ENCODE measurements around the gene RMC1. TPM values are rescaled to one million over a fixed set of nuclear protein-coding genes. Genes with fewer than 3 reads are reported as not detected.
"Not testable (repeated sequence)": the region's sequence is repeated elsewhere in the genome, so short reads cannot be mapped to it uniquely, and the experiment has no call there.

RMC1 gene
- total RNA-seq, 1 donor from 2014 or later, result 29.0 TPM

DNA sequence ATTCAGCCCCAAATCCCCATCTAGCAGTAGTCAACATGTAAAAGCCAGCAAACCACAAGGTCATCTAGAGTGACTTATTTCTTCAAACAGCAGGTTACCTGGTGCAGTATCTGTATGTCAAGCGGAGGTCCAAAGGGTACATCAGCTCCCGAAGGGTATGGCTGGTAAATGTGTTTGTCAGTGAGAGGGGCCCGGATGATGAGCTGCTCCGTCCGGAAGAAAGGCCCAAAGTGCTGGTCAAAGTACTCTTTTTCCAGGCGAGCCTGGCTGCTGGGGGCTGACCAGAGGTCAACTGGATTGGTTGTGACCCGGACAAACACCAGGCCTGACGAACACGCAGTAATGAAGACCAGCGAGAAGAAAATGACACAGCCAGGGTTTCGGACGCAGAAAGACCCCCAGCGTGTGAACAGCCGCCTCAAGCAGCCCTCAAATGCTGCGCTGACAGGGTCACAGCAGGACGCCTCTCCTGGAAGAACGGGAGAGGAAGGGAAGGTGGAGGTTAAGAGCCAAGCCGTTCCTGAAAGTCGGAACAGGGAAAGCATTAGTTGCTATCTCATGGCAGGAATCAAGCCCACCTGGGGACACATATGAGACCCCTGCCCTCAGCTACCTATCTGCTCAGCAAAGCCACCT is 53.0 kb downstream of the RMC1 start:
- no peak for DNase-seq (ENCODE audit: low spot score)

DNA sequence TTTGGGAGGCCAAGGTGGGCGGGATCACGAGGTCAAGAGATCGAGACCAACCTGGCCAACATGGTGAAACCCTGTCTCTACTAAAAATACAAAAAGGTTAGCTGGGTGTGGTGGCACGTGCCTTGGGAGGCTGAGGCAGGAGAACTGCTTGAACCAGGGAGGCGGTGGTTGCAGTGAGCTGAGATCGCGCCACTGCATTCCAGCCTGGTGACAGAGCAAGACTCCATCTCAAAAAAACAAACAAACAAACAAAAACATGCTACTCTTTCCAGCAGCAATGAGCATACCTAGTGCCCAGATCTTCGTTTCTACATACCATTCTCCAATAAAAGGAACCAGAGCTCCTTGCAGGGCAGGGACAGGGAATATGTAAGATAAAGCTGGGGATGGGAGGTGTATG is 54.2 kb downstream of the RMC1 start:
- not testable (repeated sequence) for DNase-seq (ENCODE audit: low spot score)

DNA sequence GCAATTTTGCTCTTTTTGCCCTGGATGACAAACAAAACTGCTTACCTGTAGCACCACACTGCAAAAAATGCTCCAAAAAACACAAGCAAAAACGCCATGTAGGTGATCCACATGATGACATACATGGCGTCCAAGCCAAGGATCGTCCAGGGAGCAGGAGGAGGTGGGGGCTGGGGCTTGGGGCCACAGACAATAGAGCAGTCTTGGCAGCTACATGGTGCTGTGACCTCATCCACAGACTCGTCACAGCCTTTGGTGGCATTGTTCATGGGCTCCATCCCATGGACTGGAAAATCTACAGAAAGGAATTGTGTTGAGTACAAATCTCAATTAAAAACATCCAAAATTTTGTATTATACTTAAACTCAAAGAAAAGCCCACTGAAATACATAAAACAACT is 56.9 kb downstream of the RMC1 start:
- DNase-seq (ENCODE audit: low spot score), result no peak

DNA sequence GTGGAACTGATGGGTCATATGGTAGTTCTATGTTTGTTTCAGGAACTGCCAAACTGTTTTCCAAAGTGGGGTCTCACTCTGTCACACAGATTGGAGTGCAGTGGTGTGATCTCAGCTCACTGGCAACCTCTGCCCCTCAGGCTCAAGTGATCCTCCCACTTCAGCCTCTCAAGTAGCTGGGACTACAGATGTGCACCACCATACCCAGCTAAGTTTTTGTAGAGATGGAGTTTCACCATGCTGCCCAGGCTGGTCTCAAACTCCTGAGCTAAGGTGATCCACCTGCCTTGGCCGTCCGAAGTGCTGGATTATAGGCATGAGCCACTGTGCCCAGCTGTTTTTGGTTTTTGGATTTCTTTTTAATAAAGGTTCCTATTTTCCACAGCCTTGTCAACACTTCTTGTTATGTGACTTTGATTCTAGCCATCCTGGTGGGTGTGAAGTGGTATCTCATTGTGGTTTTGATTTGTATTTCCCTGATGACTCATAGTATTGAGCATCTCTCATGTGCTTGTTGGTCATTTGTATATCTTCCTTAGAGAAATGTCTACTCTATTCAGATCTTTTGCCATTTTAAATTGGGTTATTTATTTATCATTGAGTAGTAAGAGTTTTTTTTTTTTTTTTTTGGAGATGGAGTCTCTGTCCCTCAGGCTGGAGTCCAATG is 60.2 kb downstream of the RMC1 start:
- no peak for DNase-seq (ENCODE audit: low spot score)

DNA sequence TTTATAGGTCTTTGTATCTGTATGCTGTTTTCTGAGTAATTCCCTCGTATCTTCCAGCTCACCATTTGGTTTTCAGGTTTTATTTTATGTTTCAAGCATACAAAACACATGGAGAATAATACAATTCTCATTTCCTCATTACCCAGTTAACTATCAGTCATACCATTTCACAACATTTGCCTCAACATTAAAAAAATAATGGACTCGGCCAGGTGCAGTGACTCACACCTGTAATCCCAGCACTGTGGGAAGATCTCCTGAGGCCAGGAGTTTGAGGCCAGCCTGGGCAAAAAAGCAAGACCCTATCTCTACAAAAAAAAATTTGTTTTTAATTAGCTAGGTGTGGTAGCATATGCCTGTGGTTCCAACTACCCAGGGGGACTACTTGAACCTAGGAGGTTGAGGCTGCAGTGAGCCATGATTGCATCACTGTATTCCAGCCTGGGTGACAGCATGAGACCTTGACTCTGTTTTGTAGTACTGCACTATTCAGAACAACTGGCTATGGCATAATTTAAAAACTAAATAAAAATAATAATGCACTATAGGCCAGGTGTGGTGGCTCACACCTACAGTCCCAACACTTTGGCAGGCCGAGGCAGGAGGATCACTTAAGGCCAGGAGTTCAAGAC is 62.7 kb downstream of the RMC1 start:
- DNase-seq (ENCODE audit: low spot score), result no peak

DNA sequence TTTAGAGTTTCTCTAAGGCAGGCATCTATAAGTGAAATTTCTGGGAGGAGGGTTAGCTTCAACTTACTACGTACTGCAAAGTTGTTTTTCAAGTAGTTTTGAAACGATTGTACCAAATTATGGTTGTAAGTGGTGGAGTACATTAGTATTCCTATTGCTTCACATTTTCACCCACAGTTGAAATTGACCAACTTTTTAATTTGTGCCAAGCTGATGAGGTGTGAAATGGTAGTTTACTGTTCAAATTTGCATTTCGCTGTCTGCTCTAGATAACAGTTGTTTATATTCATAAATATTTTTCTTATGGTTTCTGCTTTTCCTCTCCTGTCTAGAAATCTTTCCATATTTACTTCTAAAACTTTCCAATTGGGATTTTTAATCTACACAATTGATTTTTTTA is 64.4 kb downstream of the RMC1 start:
- no peak for DNase-seq (ENCODE audit: low spot score)

DNA sequence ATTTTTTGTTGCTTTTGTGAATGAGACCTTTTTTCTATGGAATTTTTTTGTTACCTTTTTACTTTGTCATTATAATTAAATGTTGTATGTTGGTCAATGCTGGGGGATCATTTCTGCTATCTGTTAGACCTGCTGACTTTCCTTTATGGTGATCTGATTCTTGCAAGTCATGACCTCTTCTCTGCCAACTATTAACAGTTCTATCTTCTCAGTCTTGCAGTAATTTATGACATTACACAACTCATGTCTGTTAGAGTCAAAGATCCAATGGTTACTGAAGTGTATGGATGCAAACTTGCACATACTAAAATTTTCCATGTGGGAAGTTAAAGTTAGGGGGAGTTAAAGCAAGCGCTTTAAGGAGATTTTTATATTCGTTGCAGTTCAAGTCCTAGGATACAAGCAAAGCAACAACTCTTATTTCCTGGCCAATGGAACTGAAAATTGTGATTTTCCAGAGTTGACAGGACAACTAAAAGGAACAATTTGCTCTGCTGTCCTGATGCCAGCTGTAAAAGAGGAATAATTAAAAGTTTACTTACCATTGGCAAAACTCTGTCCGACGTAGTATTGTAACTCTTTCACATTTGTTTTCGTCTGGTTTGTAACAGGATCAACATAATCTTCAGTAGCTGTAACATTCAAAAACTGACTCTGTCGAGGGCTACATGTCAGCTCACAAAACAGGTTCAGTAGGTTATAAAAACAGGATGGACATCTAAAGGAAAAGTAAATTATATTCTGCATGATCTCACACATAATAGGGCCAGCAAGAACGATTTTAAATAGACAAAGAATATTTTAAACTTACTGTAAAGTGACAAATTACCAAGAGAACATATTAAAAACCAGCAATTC is 65.2 kb downstream of the RMC1 start:
- no peak for DNase-seq (ENCODE audit: low spot score)

DNA sequence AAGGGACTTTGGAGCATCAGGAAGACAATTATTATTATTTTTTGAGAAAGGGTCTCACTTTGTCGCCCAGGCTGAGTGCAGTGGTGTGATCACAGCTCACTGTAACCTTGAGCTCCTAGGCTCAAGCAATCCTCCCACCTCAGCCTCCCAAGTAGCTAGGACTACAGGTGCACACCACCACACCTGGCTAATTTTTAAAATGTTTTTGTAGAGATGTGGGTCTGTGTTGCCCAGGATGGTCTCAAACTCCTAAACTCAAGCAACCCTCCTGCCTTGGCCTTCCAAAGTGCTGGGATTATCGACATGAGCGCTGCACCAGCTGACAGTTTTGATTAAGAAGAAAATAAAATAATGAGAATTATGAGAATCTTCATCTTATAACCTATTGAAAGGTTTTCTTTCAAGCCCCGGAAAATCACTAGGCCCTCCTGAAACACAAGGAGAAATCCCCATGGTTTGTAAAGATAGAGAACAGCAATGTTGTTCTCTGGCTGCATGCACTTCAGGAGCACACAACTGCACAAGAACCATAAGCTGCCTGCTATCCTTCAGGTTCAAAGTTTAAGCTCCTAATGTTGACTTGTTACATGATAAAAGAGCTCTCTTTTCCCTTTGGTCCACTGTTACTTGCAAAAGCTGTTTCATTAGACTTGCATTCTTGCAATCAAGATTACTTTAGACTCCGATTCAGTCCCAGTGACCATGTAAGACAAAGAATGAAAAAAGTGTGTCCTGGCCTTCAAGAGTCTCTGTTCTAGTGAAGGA is 66.2 kb downstream of the RMC1 start:
- DNase-seq (ENCODE audit: low spot score), result no peak

DNA sequence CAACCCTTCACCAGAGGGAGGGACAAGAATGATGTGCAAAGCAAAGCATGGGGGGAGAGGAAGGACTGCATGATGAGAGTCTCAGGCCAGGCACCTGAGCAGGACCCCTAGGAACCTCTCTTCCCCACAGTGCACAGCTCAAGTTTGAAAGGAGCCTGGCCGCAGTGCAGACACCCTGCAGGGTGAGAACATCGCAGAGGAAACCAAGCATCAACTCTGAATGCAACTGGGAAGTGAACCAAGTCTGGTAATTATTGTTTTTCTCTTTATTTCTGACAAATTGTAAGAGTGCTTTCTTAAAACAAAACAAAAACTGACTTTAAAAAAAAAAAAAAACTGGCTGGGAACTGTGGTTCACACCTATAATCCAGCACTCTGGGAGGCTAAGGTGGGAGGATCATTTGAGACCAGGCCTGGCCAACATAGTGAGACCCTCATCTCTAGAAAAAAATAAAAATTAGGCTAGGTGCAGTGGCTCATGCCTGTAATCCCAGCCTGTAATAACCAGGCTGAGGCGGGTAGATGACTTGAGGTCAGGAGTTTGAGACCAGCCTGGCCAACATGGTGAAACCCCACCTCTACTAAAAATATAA is 67.7 kb downstream of the RMC1 start:
- no peak for DNase-seq (ENCODE audit: low spot score)

DNA sequence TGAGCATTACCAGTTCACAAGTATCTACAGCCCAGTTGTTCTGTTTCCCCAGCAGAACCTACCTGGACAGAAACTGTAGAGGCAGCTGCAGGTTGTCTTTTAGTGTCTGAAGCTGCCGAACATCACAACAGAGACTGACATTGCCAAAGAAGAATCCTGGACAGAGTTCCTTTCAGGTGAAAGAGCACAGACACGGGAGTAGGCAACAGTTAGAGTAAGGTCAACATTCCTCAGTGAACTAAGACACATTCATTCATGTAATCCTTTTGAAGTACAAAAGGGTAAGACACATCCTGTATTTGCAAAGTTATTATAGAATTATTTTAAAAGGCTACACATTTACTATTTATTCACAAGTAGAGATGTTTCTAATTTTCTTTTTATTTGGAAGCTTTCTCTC is 68.7 kb downstream of the RMC1 start:
- DNase-seq (ENCODE audit: low spot score), result no peak

DNA sequence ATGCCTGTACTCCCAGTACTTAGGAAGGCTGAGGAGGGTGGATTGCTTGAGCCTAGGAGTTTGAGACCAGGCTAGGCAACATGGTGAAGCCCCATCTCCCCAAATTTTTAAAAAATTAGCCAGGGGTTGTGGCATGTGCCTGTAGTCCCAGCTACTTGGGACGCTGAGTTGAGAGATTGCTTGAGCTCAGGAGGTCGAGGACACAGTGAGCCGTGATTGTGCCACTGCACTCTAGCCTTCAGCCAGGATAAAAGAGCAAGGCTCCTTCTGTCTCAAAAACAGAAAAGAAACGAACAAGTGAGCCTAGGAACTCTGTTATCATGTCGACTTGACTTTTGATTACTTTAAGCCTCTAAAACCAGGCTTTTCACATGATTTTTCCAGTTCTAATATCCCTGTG is 69.3 kb downstream of the RMC1 start:
- DNase-seq (ENCODE audit: low spot score), result no peak

DNA sequence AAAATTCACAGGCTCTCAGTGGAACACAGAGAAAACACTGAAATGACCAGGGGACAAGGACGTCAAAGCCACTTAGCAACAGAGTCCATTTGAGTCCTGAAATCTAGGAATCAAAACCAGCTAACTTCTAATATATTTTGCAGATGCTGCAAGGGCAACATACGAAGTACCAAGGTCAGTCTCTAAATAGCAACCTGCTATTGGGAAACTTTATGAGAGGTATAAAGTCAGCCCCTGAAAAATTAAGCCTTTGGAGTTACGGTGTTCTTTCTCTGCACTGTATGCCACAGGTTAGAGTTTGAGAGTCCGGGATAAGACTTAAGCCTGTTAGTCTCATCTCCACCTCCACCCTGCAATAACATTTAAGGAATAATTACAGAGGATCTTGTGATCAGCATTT is 69.7 kb downstream of the RMC1 start:
- DNase-seq (ENCODE audit: low spot score), result no peak

DNA sequence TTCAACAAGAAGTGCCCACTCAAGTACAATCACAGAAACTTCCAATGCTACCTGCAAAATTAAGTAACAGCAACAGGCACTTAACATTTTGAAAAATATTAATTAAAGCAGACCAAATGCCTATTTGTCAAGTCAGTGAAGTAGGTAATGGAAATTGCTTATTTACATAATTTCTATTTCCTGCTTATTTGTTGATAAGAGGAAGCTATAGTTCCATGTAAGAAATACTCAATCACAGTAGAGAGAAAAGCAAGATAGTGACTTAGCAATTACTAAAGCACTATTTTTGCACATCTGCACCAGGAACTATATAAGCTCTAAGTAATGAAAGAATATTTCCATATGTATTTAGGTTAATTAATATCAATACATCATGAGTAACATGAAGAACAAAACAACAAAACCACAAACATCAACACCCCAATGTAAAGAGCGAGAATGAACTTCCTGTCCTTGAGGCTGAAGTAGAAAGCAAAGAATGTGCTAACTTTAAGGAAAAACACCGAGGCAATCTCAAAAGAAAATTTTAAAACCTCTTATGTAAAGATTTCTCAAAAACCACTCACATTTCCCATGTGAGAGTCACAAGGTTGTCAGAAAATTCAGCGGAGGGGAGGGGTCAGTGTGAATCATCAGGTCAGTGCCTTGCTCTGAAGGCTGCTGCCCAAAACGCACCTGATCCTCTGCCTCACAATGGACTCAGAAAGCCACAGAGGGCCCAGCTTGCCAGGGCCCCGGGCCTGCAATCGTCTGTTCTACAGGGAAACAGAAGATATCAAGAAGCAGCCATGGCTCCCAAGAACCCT is 70.5 kb downstream of the RMC1 start:
- DNase-seq (ENCODE audit: low spot score), result no peak

DNA sequence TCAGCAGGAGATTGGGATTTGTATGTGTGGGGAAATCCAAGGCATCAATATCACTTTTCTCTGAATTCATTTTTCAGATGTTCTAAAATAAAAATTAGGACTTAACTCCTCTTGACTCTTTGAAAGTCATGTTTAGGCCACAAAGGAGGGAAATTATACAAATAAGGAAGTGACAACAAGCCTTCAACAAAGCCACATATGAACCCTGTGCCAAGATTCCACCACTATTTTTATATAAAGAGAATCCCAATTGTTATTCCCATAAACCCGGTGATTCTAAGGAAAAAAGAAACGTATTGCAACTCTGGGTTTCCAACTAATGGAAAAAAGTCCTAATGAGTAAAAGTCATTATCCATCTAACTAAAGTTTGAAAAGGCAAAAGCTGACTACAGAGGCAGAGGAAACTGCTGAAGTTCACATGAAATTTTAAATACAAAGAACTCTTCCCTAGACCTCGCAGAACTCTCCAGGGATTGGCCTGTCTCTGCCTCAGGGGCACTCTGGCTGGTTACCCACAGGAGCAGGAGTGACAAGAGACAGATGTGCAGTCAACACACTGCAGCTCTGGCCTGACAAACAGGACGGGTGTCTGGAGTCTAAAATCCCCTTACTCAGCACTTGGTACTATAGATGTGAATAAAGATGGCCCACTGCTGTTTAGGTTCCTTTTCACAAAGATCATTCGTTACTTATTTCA is 71.4 kb downstream of the RMC1 start:
- no peak for DNase-seq (ENCODE audit: low spot score)

DNA sequence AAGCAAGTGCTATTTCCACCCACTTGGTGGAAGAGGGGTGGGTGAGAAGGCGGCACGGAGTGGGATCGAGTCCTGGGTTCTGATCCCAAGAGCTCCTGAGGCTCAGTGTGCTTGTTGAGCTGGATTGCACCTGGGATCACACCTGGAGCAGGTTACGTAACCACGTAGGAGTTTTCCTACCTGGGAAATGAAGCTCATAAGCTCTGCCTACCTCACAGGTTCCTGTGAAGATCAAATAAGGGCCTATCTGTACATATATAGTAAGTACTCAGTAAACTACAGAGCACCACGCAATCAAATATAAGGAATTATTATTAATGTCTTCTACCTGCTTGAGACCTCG is 72.0 kb downstream of the RMC1 start:
- no peak for DNase-seq (ENCODE audit: low spot score)

DNA sequence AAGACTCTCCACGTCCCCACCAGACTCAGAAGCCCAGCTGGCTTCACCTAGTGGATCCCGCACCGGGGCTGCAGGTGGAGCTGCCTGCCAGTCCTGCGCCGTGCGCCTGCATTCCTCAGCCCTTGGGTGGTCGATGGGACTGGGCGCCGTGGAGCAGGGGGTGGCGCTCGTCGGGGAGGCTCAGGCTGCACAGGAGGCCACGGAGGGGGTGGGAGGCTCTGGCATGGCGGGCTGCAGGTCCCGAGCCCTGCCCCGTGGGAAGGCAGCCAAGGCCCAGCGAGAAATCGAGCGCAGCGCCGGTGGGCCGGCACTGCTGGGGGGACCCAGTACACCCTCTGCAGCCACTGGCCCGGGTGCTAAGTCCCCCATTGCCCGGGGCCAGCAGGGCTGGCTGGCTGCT is 74.2 kb downstream of the RMC1 start:
- not testable (repeated sequence) for DNase-seq (ENCODE audit: low spot score)

DNA sequence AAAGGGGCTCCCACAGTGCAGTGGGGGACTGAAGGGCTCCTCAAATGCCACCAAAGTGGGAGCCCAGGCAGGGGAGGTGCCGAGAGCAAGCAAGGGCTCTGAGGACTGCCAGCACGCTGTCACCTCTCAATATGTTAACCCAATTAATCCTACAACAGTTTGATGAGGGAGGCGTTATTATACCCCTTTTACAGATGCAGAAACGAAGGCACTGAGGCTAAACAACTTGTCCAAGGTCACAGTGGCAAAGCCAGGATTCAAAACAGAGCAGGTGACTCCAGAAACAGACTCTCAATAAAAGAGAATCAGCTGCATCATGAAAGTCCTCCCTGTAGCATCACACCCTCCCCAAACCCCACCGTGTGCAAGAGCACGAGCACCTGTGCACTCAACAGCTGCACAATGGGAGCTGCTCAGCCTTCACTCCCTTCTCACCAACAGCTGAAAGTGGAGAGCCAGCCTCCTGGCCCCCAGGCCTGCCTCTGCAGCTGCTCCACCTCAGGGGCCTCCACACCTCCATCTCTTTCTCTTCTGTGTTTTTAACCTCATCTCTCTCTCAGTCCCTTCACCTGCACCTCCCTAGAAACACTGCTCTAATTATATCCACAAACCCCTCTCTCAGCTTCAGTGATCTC is 74.9 kb downstream of the RMC1 start:
- no peak for DNase-seq (ENCODE audit: low spot score)

DNA sequence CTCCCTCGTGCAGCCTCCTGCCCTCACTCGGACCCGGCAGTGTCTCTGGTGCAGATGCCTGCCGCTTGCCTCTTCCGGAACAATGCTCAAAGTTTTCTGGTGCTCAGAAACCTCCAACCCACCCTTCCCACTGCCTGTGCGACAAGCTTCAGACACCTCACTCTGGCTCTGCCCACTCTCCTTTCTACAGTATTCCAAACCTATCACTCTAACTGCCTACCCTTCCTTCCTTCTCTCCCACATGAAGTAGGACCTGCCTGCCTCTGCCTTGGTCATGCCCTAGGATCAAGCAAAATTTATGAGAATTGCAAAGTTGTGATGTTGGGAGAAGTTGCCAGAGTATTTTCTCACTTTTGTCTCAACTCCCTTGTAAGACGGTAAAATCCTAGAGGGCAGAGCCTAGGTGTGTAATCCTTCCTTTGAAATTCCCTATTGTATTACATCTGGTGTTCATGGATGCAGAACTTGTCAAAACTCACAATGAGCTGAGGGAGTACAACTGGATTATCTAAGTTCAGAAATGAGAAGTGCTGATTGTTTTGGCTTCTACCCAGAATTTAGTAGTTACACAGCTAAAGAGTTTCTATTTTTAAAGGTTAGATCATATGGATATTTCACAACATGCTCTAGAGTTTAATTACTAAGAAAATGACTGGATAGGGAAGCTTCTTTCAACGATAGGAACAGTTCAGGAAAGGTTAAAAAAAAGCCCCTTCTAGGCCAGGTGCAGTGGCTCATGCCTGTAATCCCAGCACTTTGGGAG is 75.8 kb downstream of the RMC1 start:
- DNase-seq (ENCODE audit: low spot score), result no peak
